NCI-H524 treated with DMSO at 0.1 percent for 48 hours (cell line): ENCODE measurements around the gene PLAAT3.
"Not testable (repeated sequence)": the region's sequence is repeated elsewhere in the genome, so short reads cannot be mapped to it uniquely, and the experiment has no call there.

Experiments
- DNase-seq: peaks from one replicate; lab custom pipeline; 2025; lab: John Stamatoyannopoulos, UW

PLAAT3 gene

DNA sequence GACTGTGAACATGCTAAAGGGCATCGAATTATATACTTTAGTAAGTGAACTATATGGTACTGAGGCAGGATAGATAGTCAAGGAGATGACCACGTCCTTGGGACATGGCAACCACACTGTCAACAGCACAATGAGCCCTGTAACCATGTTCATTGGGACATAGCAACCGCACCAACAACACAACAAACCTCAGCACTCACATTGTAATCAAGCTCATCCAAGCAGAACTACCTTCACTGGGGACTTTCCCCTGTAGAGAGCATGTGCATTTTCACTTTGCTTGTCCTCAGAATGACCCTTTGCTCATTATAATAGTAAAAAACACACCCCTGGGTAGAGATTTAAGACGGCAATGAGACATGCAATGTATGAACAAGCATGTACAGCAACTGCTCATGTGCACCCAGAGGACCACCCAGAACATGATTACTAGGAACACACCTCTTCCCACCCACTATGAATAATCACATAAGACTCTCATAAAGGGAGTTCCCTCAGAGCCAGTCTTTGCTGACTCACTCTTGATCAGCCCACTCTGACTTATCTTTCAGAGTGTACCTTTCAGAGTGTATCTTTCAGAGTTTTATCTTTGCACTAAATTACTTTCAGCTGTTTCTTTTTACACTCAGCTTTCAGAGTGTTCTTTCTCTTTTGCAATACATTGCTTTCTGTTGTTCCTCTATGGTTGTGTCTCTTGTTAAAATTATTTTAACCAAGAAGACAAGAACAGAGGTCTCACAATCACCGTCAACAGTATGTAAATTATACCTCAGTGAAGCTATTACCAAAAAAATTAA, 47.0 kb downstream of the PLAAT3 start:
- no peak for DNase-seq

DNA sequence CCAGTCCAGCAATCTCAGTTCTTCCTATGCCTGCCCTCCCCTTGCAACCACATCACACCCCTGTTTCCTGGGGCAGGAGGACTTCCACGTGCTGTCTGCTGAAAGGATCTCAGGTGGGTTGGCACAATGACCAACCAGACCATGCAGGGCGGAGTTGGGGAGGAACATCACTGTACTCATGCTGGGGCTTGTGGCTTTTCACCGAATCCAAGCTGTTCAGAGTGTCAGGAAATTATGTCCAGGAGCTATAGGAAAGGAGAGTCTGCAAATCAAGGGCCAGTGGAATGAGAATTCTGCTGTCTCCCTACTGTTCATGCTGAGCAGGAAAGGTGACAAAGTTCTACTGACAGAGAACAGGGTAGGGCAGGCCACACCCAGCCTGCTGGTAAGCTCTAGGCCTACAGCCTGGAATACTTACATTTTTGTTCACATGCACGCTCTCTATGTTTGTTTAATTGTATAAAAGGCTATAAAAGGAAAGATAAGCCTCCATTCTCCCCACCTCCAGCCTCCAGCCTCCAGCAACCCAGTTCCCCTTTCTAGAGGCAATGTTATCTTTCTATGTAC, 49.4 kb downstream of the PLAAT3 start:
- DNase-seq = no peak

DNA sequence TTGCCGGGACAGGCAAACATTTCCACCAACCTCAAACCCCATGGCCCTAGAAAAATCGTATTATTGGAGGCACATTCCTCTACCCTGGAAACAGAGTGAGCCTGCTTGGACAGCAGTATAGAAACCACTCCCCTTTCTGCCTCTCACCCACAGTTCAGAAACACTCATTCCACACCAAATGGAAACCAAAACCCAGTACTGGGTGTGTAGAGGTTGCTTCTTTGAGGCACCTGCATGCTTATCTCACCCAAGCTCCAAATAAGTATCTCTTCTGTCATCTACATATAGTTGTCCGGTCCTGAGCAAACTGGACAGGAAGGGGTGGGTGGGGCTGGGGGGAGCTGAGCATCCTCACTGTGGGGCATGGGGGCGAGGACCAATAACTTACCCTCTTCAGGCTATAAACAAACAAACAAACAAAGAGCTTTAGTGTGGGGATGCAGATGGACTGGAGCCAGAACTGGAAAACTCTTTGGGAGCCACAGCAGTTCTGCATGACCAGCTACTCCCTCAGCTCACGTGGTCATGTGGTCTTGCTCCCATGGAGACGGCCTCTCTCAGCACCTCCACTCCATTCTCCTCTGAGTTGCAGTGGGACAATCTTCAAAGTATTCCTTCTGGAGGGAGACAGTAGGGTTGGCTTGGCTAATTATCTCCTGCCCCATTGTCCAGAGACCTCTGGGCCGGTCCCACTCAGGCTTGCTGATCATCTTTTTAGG, 50.0 kb downstream of the PLAAT3 start:
- DNase-seq = no peak

DNA sequence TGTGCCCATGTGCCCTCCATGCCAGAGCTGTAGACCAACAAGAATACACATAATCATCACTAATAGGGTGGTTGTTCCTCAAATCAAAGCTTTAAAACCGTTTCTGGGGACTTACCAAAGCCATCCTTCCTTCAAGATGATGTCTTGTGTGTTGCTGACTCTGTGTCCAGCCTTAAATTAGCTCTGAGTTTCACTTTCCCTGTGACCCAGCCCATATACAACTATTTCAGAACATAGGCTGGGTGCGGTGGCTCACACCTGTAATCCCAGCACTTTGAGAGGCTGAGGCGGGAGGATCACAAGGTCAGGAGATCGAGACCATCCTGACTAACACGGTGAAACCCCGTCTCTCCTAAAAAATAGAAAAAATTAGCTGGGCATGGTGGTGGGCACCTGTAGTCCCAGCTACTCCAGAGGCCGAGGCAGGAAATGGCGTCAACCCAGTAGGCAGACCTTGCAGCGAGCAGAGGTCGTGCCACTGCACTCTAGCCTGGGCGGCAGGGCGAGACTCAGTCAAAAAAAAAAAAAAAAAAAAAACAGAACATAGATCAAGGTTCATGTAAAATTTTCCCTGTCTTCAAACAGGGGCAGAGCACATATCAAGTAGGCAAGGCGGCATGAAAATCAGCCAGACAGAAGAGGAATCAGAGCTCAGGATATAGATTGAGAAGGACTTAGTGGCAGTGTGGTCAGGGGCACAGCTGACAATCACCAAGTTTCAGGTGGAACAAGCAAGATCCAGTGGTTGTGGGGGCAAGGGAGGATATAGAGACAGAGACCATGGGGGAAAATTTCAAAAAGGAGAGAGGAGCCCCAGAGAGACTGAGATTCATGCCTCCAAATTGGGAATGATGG, 50.8 kb downstream of the PLAAT3 start, which contains the start of gene PLAAT2:
Gene PLAAT2 (minus strand): TSS at position 179 of the 855 bp plus-strand sequence. CDS start 55 bp downstream, at position 124.
- DNase-seq = no peak

DNA sequence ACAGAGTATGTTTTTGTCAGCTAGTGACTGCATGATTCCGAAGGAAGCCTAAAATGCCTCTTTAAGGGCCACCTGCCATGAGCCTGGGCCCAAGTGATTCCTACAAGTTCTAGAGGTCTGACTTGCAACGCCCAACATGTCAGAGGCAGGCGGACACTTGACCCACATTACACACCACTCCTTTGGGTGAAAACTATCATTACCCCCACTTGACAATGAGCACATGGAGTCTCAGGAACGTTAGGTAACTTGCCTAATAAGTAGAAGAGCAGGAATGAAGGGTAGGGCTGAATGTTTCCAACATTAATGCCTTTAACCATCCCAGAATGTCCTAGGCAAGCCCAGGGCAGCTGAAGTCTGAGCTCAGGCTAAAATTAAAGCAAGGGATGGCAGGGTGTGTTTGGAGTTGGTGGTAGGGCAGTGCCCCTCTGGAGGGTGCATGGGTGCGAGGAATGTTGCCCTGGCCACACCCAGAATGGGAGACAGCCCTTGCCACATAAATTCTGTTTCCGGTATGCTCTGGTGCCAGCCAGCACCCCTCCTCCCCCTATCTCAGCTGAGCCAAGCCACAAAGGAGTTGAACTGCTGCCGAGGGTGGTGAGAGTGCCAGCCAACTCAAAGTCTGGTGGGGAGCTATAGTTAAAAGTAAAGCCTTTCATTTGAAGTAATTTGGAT, 53.6 kb downstream of the PLAAT3 start:
- DNase-seq = no peak

DNA sequence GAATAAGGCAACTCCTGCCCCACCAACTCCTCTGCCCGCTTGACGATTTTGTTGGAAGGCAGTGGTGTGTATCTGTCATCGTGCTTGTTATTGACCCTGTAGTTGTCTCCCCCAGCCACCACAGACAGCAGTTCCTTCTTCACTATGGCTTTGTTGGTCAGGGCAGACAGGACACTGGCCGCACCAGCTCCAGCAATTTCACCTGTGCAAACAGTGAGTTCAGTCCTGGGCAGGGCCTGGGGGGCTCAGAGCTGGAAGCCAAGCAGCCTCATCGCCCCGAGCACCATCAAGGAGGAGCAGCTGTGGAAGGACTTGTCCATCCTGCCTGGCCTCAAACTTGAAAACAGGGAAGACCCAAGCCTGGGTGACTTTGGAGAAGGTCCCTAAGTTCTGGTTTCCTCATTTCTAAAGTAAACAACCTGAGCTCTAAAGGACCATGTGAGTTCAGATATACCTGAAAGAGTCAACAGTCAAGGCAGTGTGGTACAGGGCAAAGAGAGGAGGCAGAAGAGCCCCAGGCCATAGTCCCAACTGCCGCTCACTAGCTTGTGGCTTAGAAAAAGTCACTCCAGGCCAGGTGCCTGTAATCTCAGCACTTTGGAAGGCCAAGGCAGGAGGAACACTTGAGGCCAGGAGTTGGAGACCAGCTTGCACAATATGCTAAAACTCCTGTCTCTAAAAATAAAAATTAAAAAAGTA, 55.6 kb downstream of the PLAAT3 start:
- DNase-seq = no peak

DNA sequence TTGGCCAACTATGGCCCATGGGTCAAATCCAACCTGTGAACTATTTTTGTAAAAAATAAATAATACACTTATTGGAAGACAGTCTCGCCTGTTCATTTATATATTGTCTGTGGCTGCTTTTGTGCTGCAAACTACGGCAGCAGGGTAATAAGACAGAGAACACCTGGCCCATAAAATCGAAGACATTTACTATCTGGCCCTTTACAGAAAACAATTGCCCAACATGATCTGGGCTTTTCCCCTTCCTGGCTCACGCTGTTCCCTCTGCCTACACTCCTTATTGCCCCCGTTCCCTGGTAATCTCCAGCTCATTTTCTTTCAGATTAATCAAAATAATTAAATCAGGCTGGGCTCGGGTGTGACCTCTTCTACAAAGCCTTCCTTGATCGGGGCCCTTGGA, 56.7 kb downstream of the PLAAT3 start:
- DNase-seq = no peak

DNA sequence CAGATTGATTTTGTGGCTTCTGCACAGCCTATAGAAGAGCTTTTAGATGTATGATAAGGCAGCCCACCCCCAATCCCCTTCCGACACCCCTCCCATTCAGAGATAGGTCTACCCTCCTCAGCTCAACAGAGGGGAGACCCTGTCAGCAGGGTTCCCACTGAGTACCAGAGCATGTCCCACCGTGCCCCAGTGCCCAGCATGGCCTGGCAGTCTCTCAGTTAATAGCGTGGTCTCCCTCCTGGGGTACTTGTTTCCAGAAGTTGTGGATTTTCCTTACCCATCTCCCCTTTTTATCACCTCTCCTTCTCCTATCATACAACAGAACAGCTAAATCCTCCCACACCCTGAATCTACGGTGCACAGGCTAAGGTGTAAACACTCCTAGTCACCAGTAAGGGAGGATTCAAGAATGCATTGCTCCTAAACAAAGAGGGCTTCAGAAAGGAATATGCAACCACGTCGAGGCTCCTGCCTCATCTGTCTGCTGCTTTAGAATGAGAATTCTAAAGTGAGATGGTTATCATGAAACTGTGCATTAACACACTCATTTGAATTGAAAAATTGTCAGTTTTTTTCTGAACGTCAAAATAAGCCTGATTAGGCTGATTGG, 57.7 kb downstream of the PLAAT3 start:
- no peak for DNase-seq

DNA sequence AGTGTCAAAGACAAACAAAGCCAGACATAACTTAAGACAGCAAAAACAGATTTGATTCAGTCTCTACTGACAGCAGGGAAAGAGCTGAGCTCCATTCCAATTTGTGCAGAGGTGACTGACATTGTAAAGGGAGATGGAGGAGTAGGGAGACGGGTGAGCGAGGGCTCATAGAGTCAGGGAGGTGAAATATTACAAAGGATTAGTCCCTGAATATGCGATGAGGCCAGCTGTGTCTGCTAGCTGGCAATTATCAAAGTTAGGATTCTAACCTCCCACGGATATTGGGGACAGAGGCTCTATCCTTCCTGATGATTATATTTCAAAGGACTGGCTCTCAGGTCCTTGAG, 59.4 kb downstream of the PLAAT3 start:
- DNase-seq = no peak

DNA sequence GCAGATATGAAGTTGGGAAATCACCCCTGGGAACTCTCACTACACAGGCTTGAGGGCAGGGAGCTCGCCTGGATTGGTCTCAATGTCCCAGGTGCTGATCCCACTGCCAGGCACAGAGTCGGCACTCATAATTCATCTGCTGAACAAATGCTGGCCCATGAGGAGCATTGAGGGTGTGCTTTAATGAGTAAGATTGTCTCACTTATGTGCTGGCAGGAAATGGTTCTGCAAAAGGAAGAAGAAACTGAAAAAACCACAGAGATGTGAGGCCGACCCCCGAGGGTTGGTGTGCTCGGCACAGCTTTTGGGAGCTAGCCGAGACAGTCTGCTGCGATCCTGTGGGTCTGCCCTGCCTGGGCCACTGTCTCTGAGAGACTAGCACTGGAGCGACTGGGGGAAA, 60.5 kb downstream of the PLAAT3 start:
- no peak for DNase-seq

DNA sequence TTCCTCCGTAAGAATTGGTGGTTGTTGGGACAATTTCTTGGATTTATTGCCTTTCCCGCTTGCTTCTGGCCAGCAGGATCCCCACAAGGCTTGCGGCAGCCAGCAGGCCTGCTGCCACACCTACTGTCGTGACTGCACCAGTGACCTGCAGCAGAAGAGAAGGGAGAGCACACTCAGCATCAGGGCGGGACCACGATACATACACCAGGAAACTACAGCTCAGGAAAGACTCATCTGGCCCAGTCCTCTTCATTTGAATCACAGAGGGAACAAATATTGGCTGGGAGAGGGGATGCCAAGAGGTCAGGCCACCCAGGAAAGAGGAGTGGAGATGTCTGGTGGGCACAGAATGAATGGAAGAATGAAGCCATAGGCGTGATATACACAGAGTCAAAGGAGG, 61.3 kb downstream of the PLAAT3 start:
- no peak for DNase-seq

DNA sequence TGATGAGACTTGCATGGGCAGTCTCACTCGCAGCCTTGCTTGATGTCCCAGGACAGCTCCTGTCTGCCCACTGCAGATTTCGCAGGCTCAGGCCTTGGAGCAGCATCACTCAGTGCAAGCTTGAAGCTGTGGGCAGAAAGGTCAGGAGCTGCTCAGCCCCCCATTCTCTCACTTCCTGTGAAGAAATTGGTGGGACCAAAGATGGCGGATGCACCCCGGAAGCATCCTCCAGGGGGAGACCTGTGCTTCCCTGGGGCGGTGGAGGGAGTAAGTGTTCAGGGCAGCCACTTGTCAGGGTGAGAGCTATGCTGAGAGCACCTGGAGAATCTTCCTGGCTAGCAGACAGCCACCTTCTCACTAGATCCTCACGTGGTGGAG, 62.4 kb downstream of the PLAAT3 start:
- DNase-seq = no peak

DNA sequence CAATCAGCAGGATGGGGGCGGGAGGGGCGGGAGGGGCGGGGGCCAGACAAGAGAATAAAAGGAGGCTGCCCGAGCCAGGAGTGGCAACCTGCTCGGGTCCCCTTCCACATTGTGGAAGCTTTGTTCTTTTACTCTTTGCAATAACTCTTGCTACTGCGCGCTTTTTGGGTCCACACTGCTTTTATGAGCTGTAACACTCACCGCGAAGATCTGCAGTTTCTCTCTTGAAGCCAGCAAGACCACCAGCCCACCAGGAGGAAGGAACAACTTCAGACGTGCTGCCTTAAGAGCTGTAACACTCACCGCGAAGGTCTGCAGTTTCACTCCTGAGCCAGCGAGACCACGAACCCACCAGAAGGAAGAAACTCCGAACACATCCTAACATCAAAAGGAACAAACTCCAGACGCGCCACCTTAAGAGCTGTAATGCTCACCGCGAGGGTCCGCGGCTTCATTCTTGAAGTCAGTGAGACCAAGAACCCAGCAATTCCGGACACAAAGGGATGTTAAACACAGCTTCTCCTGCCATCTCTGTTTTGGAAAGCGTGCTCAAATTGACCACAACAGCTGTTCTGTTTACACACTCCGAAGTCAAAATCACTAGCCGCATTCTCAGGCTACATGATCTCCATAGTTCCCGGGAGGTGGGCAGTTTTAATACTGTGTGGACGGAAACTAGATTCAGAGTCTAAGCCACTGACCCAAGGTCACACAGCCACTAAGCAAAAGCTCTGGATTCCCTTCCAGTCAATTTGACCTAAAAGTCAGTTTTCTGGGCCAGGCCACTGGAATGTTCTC, 62.9 kb downstream of the PLAAT3 start:
- DNase-seq = no peak

DNA sequence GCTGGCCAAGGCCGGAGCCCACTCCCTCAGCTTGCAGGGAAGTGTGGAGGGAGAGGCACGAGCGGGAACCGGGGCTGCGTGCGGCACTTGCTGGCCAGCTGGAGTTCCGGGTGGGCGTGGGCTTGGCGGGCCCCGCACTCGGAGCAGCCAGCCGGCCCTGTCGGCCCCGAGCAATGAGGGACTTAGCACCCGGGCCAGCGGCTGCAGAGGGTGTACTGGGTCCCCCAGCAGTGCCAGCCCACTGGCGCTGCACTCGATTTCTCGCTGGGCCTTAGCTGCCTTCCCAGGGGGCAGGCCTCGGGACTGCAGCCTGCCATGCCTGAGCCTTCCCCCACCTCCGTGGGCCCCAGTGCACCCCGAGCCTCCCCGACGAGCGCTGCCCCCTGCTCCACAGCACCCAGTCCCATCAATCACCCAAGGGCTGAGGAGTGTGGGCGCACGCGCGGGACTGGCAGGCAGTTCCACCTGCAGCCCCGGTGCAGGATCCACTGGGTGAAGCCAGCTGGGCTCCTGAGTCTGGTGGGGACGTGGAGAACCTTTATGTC, 64.0 kb downstream of the PLAAT3 start:
- not testable (repeated sequence) for DNase-seq

DNA sequence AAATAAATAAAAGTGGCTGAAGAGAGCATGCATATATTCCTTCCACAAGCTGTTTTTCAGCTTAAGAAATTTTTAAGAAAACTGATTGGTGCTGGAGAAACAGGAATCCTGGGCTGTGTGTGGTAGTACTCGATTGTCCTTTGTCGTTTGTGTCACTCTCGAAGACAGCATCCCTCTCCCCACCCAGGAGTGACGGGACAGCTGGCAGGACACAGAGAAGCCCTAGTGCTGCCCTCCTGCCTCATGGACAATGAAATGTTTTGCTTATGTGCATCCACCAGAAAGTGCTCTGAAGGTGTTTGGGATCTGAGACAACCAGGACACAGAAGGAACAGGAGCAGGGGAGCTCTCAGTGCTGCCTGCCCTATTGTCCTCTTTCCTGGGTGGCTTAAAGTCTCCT, 64.8 kb downstream of the PLAAT3 start:
- DNase-seq = no peak

DNA sequence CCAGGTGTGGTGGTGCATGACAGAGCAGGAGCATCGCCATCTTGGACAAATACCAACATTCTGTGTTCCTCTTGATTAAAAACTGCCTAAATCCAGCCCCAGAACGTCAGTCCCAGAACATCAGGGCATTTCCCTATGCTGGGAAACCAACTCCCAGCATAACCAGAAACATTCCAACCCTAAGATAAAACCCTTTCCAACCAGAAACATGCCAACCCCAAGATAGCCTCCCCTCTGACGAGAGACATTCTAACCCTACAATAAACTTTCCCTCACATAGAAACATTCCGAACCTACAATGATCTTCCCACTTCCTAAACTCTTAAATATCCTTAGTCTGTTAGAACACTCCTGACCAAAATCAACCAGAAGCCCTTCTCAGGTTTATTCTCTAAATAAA, 66.1 kb downstream of the PLAAT3 start:
- no peak for DNase-seq

DNA sequence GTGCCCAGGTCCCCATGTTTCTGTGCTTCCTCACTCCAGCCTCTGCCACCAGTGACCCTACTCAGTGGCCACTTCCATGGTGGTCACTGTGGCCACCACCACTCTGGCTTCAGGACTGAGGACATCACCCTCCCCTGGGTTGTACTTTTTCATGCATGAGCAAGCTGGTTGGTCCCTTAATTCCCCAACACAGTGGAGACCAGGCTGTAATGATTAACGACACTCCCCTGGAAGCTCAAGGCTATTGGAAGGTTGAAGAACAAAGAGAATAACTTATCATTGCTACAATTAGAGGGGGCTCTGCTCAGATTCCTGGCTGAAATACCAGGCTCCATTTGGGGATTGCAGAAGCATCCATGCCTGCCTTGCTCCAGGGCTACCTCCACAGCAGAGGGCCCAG, 67.2 kb downstream of the PLAAT3 start:
- DNase-seq = no peak

DNA sequence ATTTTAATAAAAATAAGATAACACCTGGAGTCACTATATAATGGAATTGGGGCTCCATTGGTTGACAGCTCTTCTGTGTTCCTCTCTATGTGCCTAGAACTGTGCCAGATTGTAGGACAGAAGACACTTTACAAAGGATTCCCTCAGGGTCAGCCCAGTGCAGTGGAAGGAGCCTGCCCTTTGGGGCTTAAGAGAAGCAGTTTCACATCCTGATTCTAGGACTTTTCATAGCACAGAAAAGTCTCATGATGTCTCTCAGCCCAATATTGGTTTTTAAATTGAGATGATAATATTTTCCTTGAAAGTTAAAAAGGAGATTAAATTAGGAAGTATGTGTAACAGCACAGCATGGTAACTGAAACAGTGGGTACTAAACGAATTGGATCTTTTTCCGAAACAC, 70.5 kb downstream of the PLAAT3 start:
- DNase-seq = no peak

DNA sequence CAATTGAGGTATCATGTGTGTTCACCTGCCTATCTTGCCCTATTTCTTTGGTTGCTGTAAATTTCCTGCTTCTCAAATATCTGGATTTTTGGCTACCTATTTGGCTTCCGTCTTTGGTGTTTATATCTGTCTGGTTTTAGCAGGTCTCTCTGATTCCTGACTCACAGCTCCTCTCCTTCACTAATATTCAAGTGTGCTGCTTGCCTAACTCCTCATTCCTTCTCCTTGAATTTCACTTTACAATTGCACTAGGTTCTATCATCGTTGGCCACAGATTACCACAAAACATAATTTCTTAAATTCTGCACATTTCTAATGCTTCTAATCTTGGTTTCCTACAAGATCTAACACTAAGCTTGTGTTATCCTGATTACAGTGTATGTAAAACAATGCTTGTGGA, 71.7 kb downstream of the PLAAT3 start:
- not testable (repeated sequence) for DNase-seq
